ENCODE measurements around the gene TIMM23.
"Not testable (repeated sequence)": the region's sequence is repeated elsewhere in the genome, so short reads cannot be mapped to it uniquely, and the experiment has no call there.

Gene TIMM23, protein sequence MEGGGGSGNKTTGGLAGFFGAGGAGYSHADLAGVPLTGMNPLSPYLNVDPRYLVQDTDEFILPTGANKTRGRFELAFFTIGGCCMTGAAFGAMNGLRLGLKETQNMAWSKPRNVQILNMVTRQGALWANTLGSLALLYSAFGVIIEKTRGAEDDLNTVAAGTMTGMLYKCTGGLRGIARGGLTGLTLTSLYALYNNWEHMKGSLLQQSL

GRCh38 chr10:45972106-45972812, at the start of gene TIMM23:
Gene TIMM23 (plus strand): TSS chr10:45972489. CDS start chr10:45972625, 136 bp downstream.
- DNase-seq (ENCODE audit: low read depth) = peak; percentile 79

DNA sequence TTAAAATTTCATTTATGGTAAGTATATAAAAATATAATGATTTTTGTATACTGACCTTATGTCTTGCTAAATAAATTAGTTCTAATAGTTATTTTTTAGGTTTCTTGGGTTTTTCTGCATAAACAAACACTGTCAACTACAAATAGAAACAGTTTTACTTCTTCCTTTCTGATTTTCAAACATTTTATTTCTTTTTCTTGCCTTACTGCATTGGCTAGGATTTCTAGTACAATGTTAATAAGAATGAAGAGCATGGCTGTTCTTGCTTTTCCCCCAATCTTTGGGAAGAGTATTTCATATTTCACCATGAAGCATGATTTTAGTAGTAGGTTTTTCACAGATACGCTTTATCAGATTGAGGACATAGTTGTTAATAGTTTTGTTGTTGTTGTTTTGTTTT, 45.5 kb upstream of the TIMM23 start:
- not testable (repeated sequence) for DNase-seq (ENCODE audit: low read depth)

GRCh38 chr10:45931305-45931704, 41.0 kb upstream of the TIMM23 start:
- not testable (repeated sequence) for DNase-seq (ENCODE audit: low read depth)

DNA sequence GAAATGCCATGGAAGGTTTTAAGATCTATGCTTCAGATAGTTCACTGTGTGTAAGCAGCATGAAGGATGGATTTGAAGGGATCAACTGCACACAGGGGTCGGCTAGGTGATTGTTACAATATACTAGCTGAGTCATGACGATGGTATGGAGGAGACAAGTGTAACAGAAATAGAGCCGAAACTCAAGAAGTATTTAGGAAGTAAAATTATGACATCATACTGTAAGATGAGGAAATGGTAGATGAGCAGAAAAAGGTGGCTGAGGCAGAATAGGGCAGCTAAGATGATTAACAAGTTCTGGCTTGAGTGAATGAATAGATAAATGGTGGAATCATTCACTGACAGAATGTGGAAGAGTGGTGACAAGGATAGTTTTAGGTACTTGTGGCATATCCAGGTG, 37.5 kb upstream of the TIMM23 start:
- DNase-seq (ENCODE audit: low read depth) = not testable (repeated sequence)

DNA sequence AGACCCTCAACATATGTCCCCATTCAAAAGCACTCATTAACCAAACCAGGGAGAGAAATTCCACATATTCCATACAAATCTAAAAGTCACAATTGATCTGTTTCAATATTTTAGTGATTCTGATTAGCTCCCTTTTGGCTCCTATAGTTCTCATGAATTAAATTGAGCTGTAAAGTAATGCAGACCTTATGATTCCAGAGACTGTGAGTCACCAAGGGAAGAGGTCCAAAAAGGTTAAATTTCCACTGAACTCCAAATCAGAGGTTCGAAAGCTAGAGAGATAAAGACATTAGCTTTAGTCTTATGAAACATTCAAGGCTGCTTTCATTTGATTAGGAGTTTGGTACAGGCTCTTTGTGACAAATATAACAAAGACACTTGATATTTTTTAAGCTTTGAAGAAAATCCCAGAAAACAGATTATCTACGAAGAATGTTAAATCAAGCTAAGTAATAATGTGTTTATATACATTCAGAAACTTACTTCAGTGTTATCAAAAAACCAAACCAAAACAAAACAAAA, 33.1 kb upstream of the TIMM23 start:
- not testable (repeated sequence) for DNase-seq (ENCODE audit: low read depth)

DNA sequence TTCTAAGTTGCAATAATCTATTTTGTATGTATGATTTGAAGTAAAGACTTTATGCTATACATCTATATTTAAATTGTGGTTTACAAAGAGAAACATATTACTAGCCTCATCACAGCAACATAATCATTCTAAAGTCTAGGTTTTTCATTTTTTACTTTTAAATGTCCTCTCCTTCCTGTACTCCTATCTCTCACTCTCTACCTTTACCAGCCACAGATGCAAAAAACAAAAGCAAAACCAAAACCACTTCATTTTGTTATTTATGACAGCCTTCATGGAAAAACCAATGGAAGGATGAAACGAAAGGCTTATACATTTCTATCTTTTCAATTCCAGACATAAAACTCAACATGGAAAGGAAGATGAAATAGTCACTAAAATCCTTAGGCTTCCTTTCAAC, 31.1 kb upstream of the TIMM23 start:
- not testable (repeated sequence) for DNase-seq (ENCODE audit: low read depth)

GRCh38 chr10:45945476-45945875, 26.8 kb upstream of the TIMM23 start:
- DNase-seq (ENCODE audit: low read depth) = not testable (repeated sequence)

- not testable (repeated sequence) for DNase-seq (ENCODE audit: low read depth)
Measured at GRCh38 chr10:45947363-45947762, 24.9 kb upstream of the TIMM23 start.

DNA sequence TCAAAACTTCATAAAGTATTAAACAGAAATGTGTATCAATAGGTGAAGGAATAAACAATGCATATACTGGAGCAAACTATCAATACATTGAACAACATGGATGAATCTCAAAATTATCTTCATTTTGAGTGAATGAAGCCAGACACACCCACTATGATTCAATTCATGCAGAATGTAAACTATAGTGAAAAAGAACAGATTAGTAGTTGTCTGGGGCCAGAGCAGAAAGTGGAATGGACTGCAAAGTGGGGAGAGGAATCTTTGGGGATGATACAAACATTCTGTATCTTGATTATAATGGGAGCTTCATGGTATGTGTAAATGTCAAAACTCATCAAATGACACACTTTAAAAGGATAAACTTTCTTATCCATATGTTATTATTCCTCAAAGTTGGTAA, 23.5 kb upstream of the TIMM23 start:
- DNase-seq (ENCODE audit: low read depth) = not testable (repeated sequence)

DNA sequence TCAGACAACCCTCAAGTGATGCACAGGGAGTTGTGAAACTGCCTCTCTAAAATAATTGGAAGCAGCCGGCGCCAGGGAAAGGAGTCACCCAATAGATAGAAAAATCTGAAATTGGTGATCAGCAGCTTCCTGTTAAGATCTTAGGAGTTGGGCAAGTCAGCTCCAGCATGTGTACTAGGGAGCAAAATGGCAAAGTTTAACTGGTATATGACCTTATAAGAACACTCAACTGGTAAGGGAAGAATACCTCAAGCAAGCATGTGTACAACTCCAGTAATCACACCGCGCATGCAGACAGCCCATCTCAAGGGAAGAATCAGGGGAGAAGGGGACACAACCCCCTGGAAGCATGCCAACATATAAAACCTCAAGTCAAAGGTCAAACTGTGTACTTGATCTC, 17.9 kb upstream of the TIMM23 start:
- not testable (repeated sequence) for DNase-seq (ENCODE audit: low read depth)

DNA sequence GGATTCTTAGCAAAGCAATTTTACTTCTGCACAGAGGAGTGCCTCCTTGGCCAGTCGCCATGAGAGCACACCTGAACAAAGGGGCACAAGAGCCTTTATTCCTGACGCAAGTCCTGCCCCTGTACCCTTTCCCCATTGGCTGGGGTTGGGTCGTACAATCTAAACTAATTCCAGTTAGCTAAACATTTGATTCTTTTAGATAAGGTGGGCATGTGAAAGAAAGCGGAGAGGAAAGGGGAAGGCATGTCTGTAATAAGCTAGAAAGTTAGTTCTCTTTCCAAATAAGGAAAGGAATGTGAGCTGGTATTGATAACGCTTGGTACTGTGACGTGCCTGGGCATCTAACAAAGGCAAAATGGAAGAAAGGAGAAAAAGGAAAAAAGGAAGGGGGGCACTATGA, 15.7 kb upstream of the TIMM23 start:
- DNase-seq (ENCODE audit: low read depth) = not testable (repeated sequence)

- DNase-seq (ENCODE audit: low read depth) = not testable (repeated sequence)
Measured at GRCh38 chr10:45957928-45958327, 14.4 kb upstream of the TIMM23 start.

- not testable (repeated sequence) for DNase-seq (ENCODE audit: low read depth)
Measured at GRCh38 chr10:45962686-45963452, 9.4 kb upstream of the TIMM23 start.

- DNase-seq (ENCODE audit: low read depth) = not testable (repeated sequence)
Measured at GRCh38 chr10:45971019-45971418, 1.3 kb upstream of the TIMM23 start.

DNA sequence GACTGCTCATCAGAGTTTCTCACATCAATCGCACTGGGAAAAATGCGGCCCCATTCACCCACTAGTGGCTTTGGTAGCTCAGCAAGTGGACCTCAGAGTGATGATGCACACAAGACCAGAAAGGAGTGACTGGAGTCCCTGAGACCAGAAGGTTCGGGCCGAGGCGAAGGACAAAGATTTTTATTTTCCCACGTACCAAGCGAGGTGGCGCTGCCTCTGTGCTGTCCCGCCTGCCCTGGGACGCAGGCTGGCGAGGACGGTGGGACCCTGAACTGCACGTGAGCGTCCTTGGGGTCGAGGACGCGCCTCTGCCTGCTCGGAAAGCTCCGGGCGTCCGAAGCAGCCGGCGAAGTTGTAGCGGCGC, 565 bp upstream of the TIMM23 start:
- DNase-seq (ENCODE audit: low read depth) = not testable (repeated sequence)

- DNase-seq (ENCODE audit: low read depth) = not testable (repeated sequence)
Measured at GRCh38 chr10:45972813-45973169, 502 bp downstream of the TIMM23 start.

DNA sequence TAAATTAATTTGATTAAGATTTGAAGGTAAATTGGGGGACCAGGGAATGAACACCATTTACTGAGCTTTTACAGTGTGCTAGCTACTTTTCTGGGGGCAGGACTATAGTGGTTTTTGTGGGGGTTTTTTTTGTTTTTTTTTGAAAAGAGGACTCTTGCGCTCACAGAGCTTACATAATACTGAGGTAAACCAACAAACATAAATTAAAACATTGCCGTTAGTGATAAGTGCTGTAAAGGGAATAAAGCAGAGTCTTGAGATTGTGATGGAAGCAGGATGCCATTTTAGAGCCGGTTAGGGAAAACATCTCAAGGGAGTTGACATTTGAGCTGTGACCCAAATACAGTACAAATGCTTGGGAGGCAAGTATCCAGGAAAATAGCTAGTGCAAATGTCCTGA, 1.8 kb downstream of the TIMM23 start:
- DNase-seq (ENCODE audit: low read depth) = not testable (repeated sequence)

- DNase-seq (ENCODE audit: low read depth) = not testable (repeated sequence)
Measured at GRCh38 chr10:45978554-45978953, 6.3 kb downstream of the TIMM23 start.

- not testable (repeated sequence) for DNase-seq (ENCODE audit: low read depth)
Measured at GRCh38 chr10:45981367-45981766, 9.1 kb downstream of the TIMM23 start.

- DNase-seq (ENCODE audit: low read depth) = not testable (repeated sequence)
Measured at GRCh38 chr10:45983538-45984186, 11.4 kb downstream of the TIMM23 start.

DNA sequence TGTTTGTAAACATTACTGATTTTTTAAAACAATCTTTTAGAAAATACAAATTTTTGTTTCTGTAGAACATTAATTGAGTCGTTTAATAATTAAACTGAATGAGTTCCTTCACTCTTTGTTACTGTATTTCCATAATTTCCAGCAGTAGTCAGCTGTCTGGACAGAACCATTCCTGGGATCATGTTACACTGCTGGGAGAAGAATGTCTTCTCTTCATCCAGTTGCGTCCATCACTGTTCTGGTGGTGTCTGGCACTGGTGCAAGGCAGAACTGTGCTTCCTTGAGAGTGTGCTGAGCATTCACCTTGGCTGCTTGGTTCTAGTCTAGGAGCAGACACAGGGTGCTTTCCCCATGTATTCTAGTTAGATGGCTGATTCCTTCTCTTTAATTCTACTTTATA, 12.2 kb downstream of the TIMM23 start:
- not testable (repeated sequence) for DNase-seq (ENCODE audit: low read depth)

DNA sequence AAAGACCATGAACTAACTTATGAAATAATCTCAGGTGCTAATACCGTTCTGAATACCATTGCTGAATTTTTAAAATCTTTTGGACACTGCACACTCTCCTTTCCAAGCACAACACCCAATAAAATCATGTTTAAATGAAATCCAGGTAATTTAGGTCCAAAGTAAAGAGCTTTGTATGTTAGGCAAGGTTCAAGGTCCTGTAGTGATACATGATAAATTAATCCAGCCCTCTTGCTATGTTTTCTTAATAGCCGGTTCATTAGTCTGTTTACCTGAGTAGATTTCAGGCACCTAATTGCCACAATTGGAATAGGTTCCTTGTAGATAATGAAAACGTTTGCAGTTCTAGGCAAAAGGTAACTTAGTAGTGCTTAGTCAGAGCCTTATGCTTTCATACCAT, 13.3 kb downstream of the TIMM23 start:
- not testable (repeated sequence) for DNase-seq (ENCODE audit: low read depth)

All from stimulated activated CD8-positive, alpha-beta memory T cell treated with anti-CD3 and anti-CD28 coated beads, Interleukin-15, amount 100 ng/mL, for 24 hours (primary cell).